NCI-H1694 (cell line): ENCODE measurements around the gene PRKAG1.

ENCODE experiments used
- DNase-seq: peaks from one replicate; lab custom pipeline; 2025; lab: John Stamatoyannopoulos, UW

PRKAG1 gene

DNA sequence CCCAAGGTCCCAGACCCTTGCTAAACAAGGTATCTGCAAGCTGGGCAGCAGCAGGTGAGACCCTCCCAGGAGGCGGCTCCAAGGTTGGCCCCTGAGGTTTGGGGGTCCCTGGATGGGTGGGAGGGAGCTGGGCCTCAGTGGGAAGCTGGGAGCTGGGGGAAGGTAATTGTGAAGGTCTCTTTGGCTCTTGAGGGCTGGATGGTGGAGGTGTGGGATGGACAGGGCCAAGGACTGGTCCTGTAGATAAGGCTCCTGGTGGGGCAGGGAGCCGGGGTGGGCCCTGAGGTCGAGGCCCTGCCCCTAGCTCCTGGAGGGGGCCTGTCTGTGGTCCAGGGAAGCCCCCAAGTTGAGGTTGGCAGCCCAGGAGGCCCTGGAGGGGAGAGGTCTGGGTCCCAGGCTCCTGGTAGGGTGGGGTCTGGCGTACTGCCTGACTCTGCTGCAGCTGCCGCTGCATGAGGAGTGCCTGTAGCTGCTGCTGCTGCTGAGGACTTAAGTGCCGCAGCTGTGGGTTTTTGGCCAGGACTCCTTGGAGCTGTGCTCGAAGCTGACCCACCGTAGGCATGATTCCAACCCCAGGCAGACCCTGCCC lies 13.1 kb upstream of the PRKAG1 start:
- no peak for DNase-seq

DNA sequence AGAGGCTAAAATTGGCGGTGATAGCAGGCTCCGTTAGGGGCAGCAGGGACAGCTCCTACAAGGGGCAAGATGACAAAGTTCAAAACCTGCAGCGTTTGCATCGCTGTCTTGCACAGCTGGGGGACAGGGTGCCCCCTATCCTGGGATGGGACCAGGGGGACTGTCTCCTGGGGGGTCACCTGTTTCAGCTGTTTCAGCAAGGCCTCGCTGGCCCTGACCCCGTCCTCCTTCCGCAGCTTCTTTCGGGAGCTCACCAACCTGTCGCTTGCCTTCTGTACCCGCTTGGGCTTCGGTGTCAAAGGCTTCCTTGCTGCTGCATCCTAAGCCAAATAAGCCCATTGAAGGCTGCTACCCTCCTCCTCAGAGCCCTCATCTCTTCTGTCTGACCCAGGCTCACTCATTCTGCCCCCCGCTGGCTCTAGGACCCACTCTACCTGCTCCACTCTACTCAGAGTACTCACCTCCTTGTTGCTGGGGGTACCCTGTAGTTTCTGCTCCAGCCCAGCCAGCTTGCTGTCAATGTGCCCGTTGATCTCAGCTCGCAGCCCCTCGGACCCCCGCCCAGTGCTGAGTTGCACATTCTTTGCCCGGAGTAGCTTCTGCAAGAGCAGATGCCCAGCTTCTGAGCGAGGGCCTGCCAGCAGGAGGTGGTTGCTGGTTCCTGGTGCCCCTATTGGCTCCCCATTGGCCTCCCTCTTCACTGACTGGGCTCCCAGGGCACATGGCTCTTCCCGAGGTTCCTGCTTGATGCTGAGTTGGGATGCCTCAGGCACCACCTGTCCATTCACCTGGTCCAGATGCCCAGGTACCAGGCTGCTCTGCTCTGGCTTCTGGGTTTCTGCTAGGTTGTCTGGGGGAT lies 12.4 kb upstream of the PRKAG1 start:
- no peak for DNase-seq

DNA sequence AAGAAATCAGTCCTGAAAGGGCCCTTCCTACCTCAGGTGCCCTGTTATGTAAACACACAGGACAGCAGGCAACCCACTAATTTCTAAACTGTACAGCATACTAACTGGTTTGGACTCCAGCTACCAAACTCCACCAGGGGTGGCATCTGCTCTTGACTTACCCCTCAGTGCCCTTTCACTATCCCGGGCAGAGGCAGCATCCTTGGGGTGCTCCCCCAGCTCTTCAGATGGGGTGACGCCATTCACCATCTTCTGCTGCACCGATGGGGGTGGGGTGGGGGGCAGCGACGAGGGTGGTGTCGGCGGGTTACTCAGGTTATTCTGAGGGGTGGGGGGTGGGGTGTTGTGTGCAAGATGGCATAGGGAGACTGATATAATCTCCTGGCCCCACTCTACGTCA lies 11.5 kb upstream of the PRKAG1 start:
- no peak for DNase-seq

DNA sequence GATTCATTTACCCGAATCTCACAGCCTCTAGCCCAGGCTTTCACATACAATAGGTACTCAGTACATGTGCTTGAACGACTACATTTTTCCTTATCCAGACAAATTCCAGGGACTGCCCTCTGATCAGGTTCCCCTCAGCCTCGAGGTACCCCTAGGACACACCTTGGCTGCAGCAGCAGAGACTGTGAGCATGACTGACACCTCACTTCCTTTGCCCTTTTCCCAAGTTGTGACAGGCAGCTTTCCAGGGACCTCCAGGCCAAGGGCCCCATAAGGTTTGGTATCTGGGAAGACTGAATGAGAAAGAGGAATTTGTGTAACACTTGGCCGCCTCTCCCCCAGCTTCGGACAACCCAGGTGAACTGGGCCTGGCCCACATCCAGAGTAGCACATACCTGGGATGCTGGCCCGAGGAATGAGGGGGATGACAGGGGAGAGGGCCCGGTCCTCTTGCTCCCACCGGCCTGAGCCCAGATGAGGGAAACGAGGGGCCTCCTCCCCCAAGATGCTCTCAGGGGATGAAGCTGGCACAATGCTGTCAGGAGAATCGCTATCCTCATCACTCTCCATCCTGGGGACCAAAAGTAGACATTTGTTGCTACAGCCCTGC lies 10.2 kb upstream of the PRKAG1 start:
- DNase-seq, result no peak

DNA sequence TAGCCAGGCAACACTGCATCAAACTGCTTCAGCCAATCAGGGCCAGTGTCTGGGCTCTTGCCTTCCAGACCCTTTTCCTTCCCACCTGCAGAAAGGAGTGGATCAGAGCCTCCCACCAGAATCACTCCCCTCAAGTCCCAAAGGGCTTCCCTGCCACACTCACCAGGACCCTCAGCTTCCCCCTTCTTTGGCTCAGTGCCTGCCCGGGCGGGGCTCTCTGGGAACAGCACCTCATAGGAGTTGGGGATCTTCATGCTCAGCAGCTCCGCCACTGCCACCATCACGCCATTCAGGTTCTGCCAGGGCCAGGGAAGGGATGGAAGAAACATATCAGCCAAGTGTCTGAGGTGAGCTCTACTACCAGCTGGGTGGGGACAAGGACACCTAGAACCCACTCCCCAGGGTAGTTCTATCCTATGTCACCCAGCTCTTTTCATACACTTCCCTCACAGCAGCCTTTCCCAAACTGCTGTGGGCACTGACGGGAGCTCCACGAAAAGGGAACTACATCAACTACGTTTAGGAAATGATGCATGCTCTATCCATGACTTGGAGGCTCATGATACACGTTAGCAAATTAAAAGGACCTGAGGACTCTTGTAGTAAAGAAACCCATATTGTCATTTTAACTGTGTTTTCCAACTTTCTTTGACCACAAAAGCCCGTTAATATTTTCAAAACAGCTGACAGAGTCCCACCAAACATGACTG lies 9.4 kb upstream of the PRKAG1 start:
- DNase-seq, result no peak

DNA sequence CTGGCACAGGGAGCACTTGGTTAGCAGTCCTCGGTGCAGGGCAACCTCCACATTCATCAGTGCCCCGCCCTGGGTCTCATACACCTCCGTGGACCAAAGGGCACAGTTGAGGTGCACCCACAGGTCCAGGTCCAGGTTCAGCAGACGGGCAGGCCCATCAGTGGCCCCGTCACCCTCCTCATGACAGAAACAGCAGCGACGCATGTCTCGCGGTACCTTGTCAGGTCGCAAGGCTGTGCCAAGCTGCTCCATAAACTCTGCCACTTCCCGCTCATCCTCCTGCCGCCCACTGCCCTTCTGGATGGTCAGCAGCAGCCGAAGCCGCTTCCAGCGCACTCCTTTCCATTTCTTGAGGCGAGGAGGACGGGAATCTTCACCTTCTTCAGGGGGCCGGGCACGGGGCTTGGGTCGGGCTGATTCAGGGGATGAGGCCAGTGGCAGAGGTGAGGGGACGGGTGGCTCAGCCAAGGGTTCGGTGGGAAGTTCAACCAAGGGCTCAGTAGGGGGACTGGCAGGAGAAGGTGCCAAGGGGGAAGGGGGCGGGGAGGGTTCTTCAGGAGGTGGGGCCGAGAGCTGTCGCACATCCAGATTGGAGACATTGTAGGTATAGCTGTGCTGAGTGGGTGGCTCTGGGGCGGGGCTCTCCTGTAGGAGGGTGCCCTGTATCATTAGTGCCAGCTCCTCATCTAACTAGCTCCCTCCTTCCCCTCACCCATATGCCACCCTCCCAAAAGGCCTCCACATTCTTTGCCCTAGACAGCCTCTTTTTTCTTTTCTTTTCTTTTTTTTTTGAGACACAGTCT lies 8.3 kb upstream of the PRKAG1 start:
- no peak for DNase-seq

DNA sequence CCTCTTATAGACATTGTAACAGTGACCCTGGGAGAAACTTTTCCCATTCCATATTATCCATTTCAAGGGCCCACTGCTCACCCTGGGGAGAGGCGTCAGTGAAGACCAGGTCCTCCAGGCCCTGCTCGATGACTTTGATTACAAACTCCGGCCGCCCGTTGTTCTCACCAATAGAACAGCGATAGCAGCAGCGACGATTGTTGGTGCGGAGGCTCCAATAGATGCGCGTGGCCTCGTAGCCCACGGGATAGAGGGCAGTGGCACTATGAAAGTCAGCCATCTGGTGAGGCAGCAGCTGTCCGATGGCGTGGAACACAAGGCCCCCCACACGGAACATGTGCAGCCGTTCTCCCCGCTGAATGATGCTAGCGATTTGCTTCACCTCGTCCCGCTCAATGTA lies 7.5 kb upstream of the PRKAG1 start:
- DNase-seq, result no peak

DNA sequence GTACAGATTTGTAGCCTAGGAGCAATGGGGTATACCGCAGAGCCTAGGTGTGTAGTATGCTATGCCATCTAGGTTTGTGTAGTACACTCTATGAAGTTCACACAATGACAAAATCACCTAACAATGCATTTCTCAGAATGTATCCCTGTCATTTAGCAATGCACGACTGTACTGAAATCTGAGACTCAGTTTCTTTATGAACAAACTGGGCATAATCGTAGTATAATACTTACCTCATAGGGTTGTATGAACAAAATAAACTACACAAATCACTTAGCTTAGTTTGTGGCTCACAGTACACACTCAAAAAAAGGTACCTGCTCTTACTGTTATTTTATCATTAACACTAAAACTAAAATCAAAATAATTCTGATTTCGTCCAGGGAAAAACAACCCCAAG lies 6.9 kb upstream of the PRKAG1 start:
- DNase-seq, result no peak

DNA sequence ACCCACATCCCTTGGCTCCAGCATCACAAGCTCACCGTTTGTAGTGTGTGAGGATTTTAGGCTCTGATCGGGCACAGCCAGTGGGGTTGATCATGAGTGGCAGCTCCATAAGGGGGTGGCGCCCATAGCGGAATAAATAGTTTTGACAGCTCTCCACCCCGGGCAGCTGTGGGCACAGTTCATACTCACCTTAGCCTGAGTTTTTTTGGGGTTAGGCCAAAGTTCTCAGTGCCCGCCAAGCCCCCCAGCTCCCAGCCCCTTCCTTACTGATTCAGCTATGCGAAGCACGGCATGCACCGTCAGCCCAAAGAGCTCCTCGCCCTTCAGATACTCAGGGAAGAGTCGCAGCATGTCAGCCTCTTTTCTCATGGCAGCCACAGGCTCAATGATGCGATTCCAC lies 6.0 kb upstream of the PRKAG1 start:
- DNase-seq, result no peak

DNA sequence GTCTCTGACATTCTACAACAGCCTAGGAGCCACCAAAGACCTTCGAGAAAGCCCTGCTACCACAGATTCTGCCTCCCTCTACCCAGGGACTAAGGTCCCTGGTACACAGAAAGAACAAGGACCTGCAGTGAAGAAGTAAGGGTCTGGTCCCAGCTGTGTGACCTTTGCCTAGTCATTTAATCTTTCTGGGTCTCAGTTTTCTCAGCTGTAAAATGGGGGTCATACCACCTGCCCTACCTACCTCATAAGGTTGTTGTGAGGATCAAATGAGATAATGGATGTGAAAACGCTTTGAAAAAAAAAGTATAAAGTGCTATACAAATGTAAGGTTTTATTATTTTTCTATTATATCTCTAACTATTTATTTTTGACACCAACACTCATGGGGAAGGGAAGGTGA lies 5.2 kb upstream of the PRKAG1 start:
- DNase-seq, result no peak

DNA sequence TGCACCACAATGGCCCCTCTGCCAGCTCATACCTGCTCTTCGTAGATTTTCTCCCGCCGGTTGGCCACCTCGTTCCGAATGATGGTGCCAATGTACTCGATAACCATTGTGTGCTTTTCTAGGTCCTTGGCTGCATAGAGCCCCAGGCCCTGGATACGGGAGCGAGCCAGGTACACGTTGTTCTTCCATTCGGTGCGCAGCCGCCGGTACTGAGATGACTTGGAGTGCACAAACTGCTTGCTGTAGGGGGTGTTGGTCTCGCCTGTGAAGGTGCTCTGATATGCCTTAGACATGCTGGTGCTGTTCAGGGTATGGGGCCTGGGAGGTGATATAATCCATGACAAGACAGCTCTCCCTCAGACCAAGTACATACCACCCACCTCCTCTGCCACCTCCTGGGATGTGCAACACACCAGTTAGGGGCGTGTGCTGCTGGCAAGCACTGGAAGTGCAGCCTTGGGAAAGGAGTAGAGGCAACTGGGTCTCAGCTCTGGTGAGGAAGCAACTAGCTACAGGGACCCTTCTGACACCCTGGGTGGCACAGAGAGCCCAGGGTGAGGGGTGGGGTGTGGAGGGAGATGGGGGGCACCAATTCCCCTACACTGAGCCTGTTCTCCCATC lies 4.1 kb upstream of the PRKAG1 start:
- DNase-seq, result no peak

DNA sequence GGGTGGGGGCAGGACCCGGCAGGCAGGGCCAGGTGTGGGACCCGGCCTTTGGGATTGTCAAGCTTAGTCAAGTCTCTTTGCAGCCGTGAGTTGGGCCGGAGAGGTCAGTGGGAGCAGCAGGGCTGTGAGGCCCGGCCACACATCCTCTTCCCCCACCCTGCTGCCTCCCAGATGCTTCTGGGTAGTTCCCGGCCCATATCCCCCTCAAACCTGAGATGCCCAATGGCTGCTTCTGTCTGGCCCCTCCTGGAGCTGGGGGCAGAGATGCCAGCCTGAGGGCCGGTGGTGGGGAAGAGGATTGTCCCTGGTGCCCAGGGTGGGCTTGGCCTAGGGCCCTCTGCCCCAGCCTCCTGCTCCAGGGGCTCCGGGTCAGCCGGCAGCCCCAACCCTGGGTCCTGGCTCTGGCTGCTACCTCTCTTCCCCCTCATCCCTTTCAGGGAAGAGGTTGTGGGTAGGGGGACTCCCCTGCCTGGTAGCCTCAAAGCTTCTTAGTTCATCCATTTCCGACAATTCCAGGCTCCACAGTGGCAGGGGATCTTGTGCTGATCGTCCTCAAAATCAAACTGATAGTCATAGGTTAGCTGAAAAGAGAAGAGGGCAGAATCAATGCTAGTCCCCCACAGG lies 2.8 kb upstream of the PRKAG1 start:
- no peak for DNase-seq

DNA sequence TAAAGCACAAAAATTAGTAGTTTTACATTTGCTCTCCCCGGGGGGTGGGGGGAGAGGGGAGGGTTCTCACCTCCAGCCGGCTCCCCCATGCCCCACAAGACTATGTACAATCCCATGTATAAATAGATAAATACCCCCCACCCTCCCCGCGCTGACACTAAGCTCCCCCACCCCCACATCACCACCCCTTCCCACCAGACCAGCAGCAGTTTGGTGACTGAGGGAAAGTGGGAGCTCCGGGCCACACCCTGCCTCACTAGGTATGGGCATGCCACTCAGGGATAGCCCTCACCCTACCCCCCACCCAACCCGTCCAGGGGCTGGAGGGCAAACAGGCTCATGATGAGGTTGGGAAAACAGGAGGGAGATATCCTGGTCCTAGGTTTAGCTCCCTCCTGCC lies 1.9 kb upstream of the PRKAG1 start:
- no peak for DNase-seq

DNA sequence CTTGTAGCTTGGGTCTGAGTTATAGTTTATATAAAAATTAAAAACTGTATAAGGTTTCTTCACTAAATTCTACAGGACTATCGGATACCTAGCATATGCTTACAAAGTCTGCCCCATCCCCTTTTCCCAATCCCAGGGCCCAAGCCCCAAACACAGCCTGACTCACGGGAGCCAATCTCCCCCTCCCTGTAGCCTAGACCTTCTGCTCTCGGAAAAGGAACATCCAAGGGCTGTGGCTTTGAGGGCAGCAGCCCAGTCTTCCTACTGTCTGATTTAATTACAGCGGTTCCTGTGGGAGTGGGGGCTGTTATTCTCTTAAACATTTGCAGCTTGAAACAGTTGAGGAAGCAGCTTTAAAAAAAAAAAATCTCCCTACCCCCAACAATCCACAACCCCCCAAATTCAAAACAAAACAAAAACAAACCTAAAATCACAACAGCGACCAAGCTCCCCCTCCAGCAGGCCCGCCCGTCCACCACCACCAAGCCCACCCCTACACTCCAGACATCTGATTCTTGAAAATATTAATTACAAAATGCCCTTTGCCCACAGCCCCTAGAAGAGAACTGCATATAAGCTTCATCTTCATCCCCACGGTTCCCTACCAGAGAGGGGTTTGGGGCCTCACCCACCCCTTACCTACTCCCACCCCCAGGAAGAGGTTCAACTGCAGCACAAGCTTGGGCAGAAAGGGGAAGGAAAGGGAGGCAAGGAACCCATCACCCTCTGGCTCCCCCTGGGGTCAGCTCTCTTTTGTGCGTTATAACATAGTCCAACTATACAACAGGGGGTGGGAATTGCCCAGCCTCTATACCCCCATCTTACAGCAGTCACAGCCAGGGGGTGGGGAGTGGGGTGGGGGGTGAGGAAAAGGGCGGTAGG lies 1.1 kb upstream of the PRKAG1 start:
- DNase-seq, result peak; percentile 38

DNA sequence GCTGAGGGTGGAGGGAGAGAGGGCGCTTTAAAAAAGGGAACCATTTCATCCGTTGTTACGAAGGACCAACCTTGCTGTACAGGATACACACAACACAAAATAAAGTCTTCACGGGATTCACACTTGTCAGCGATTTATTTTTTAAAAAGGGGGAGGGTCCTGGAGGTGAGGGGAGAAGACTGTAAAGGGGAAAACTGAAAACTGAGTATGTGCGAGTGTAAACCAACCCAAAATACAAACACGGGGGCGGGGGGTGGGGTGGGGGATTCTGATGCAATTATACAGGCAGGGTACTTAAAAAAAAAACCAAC lies 499 bp upstream of the PRKAG1 start:
- no peak for DNase-seq

DNA sequence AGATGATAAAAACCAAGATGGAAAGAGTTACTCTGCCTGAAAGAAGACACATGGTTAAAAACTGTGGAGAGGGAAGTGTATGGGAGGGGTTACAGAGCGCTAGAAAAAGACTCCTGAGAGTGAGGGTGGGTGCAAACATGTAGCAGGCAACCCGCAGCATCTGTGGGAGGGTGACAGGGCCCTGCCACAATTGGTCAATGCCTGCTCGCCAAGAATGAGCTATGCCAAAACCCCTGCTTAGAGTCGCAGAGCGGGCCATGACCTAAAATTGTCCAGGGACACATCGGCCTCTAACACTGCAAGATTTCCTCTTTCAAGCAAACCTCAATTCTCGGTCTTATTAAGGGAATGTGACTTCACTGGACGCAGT lies 700 bp downstream of the PRKAG1 start:
- no peak for DNase-seq

DNA sequence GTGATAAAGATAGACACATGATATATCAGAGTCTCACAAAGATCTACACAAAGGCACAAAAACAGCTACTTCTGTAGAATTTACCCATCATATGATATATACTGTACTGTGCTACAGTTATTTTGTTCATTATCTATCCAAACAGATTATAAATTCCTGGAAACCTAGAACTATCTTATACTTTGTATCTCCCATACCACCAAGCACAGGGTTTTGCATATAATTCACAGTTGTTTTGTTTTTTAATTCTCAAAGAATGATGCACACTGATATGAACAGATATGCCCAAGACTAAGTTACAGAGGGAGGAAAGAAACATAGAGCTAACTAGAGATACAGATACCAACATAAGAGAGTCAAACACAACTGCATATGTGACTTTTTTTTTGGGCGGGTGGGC lies 3.4 kb downstream of the PRKAG1 start:
- no peak for DNase-seq

DNA sequence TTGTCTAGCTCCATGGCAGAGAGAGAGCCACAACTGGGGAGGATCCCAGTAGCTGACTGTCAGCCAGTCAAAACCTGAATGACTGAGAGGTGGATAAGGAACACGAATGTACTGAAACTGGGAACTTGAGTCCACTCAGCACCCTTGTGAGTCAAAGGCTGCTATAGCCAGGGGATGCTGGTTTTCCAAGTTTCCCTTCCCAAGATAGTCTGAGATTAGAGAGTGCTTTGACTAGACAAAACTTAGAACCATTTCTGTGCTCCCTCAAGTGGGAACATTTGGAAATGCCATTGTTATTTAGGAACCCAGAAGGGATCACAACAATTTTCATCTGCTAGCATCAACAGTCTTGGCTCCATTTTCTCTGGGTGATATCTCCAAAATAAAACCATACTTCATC lies 4.0 kb downstream of the PRKAG1 start:
- DNase-seq, result no peak

DNA sequence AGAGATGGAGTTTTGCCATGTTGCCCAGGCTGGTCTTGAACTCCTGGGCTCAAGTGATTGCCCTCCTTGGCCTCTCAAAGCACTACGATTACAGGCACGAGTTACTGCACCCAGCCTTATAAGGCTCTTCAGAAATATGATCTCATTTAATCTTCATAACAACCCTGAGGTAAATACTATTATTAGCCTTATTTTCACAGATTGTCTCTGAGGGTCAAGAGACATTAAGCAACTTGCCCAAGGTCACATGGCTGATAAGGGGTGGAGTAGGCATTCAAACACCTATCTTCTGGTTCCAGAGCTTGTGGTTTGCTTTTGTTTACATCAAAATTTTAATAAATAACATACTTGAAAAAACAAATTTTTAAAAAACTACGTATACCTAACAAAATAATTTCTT lies 5.1 kb downstream of the PRKAG1 start:
- no peak for DNase-seq

DNA sequence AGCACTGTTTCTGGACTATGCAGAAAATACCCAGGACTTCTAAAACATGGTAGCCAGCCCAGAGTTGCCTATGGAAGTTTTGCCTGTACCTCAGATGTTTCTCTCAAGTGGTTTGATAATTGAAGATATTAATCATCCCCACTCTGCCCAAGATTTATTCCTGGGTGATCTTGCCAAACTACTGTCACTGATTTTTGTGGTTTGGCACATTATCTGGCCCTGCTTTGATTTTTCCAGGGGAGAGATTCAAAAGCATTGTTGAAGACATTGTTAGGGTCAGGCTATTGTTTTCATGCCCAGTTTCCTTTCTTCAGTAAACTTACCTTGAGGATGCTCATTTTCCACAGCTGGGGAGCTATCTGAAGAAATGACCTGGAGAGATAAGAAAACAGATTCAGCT lies 5.8 kb downstream of the PRKAG1 start:
- no peak for DNase-seq
